ENCODE measurements around the gene ZNF580. TPM values are rescaled to one million over a fixed set of nuclear protein-coding genes. Genes with fewer than 3 reads are reported as not detected.

ZNF580 gene
- total and polyA plus RNA-seq, 2 experiments from 2014 or later = 10.1 to 53.8 TPM

GRCh38 chr19:55620410-55621204 lies 20.2 kb upstream of the ZNF580 start:
- Histone ChIP-seq H3K27me3 (no peaks in the 10 kb centered on the region), H3K9me2 (replicated peaks; ENCODE audit: insufficient read depth) (no peaks in the 10 kb centered on the region), H3K36me3 (replicated peaks; ENCODE audit: insufficient read depth, low read depth) (no peaks in the 10 kb centered on the region), H3K9me3 (ENCODE audit: low read depth) (no peaks in the 10 kb centered on the region), H3K4me2 (no peak overlapping the region), H3K4me1 (ENCODE audit: insufficient read depth) (peaks cover 4% of the 10 kb centered on the region), H2AFZ (no peak overlapping the region), H3K4me3 (no peak overlapping the region), H3K27ac (no peak overlapping the region), H3K79me2 (peaks cover 14% of the 10 kb centered on the region), H4K20me1 (ENCODE audit: insufficient read depth, poor library complexity, severe bottlenecking) (peaks cover 5% of the 10 kb centered on the region)
- TF ChIP-seq EZH2phosphoT487 (IDR thresholded peaks at IDR 0.05; ENCODE audit: low read depth, severe bottlenecking, unreplicated experiment) (no peak), EZH2 (IDR thresholded peaks at IDR 0.05; ENCODE audit: borderline replicate concordance) (no peak)
- no peak for DNase-seq (ENCODE audit: low spot score)
- WGBS (ENCODE audit: low lambda C conversion rate, missing lambda C conversion rate) = 96% methylated on average over 12 of the region's 12 CpGs

DNA sequence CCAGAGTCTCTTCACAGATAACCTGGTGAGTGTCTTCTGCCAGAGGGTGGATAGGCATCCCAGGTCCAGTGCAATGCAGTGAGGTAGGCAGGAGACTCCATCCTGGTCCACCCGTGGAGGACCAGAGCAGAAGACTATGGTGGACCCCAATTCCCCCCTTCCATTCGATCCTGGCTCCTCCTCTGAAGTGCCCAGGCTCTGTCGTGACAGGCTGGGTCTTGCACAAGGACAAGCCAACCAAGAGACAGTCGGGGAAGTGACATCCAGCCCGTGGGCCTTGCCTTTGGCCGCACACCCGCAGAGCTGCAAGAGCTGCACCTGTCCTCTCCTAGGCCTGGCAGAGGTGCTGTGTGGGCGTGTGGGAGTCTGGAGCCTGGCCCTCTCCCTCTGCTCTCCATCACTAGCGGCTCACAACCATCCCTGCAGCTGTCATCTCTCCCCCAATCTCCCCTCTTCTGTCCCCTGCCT lies 19.6 kb upstream of the ZNF580 start:
- no peak overlapping the region for H3K4me3 ChIP-seq
- H3K36me3 ChIP-seq (replicated peaks; ENCODE audit: insufficient read depth, low read depth) = no peaks in the 10 kb centered on the region
- H3K4me1 ChIP-seq (ENCODE audit: insufficient read depth) = peaks cover 4% of the 10 kb centered on the region
- WGBS (ENCODE audit: low lambda C conversion rate, missing lambda C conversion rate) = 94% methylated on average over 9 of the region's 9 CpGs
- H4K20me1 ChIP-seq (ENCODE audit: insufficient read depth, poor library complexity, severe bottlenecking) = peaks cover 5% of the 10 kb centered on the region
- no peak for TF ChIP-seq EZH2phosphoT487 (IDR thresholded peaks at IDR 0.05; ENCODE audit: low read depth, severe bottlenecking, unreplicated experiment)
- TF ChIP-seq, protein P1, sequence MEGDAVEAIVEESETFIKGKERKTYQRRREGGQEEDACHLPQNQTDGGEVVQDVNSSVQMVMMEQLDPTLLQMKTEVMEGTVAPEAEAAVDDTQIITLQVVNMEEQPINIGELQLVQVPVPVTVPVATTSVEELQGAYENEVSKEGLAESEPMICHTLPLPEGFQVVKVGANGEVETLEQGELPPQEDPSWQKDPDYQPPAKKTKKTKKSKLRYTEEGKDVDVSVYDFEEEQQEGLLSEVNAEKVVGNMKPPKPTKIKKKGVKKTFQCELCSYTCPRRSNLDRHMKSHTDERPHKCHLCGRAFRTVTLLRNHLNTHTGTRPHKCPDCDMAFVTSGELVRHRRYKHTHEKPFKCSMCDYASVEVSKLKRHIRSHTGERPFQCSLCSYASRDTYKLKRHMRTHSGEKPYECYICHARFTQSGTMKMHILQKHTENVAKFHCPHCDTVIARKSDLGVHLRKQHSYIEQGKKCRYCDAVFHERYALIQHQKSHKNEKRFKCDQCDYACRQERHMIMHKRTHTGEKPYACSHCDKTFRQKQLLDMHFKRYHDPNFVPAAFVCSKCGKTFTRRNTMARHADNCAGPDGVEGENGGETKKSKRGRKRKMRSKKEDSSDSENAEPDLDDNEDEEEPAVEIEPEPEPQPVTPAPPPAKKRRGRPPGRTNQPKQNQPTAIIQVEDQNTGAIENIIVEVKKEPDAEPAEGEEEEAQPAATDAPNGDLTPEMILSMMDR (IDR thresholded peaks at IDR 0.05; ENCODE audit: poor library complexity) = no peak
- no peaks in the 10 kb centered on the region for H3K27me3 ChIP-seq
- H3K9me3 ChIP-seq (ENCODE audit: low read depth) = no peaks in the 10 kb centered on the region
- H3K27ac ChIP-seq = no peak overlapping the region
- no peaks in the 10 kb centered on the region for H3K9me2 ChIP-seq (replicated peaks; ENCODE audit: insufficient read depth)
- no peak overlapping the region for H2AFZ ChIP-seq
- H3K4me2 ChIP-seq = no peak overlapping the region
- peaks cover 14% of the 10 kb centered on the region for H3K79me2 ChIP-seq
- DNase-seq (ENCODE audit: low spot score) = no peak

GRCh38 chr19:55621673-55622231 lies 19.1 kb upstream of the ZNF580 start:
- Histone ChIP-seq H3K27ac (no peak overlapping the region), H3K4me3 (no peak overlapping the region), H3K79me2 (peaks cover 14% of the 10 kb centered on the region), H3K9me2 (replicated peaks; ENCODE audit: insufficient read depth) (no peaks in the 10 kb centered on the region), H3K9me3 (ENCODE audit: low read depth) (no peaks in the 10 kb centered on the region), H3K36me3 (replicated peaks; ENCODE audit: insufficient read depth, low read depth) (no peaks in the 10 kb centered on the region), H3K4me2 (no peak overlapping the region), H2AFZ (no peak overlapping the region), H3K27me3 (no peaks in the 10 kb centered on the region), H3K4me1 (ENCODE audit: insufficient read depth) (peaks cover 4% of the 10 kb centered on the region), H4K20me1 (ENCODE audit: insufficient read depth, poor library complexity, severe bottlenecking) (peaks cover 5% of the 10 kb centered on the region)
- 98% methylated on average over 44 of the region's 55 CpGs for WGBS (ENCODE audit: low lambda C conversion rate, missing lambda C conversion rate)
- no peak for TF ChIP-seq EZH2phosphoT487 (IDR thresholded peaks at IDR 0.05; ENCODE audit: low read depth, severe bottlenecking, unreplicated experiment)
- no peak for TF ChIP-seq EZH2 (IDR thresholded peaks at IDR 0.05; ENCODE audit: borderline replicate concordance)
- TF ChIP-seq, protein P1 (IDR thresholded peaks at IDR 0.05; ENCODE audit: poor library complexity) = no peak
- DNase-seq (ENCODE audit: low spot score) = no peak
